Loucy (cell line): ENCODE measurements around the gene MRPS14.

Source experiments
- H2AFZ ChIP-seq: fragments of 200-600 bp; sonication (generic); 2 replicates; pipeline ENCODE4 v1.6.0; 2016; ENCODE audit warnings: antibody characterized with exemption, mild to moderate bottlenecking, low read length, moderate library complexity
- H3F3A ChIP-seq: fragments of 200-600 bp; 2 replicates; pipeline ENCODE4 v1.6.0; 2016; ENCODE audit warnings: antibody characterized with exemption, low read depth, mild to moderate bottlenecking
- H3K27me3 ChIP-seq: fragments of 200-600 bp; sonication (generic); 2 replicates; pipeline ENCODE4 v1.6.1; 2014; ENCODE audit warnings: low read length, mild to moderate bottlenecking; ENCODE audit not compliant: insufficient read depth, poor library complexity, severe bottlenecking
- H3K36me3 ChIP-seq: fragments of 200-600 bp; sonication (generic); 2 replicates; pipeline ENCODE4 v1.6.1; 2016; ENCODE audit warnings: low read length; ENCODE audit not compliant: insufficient read depth
- H3K4me1 ChIP-seq: fragments of 200-600 bp; sonication (generic); 2 replicates; pipeline ENCODE4 v1.5.1; 2014; ENCODE audit warnings: low read length, mild to moderate bottlenecking; ENCODE audit not compliant: insufficient read depth, poor library complexity, severe bottlenecking
- H3K4me2 ChIP-seq: fragments of 200-600 bp; sonication (generic); 2 replicates; pipeline ENCODE4 v1.6.0; 2014; ENCODE audit warnings: antibody characterized with exemption, low read length, low read depth, mild to moderate bottlenecking; ENCODE audit not compliant: poor library complexity, severe bottlenecking
- H3K4me3 ChIP-seq: fragments of 200-600 bp; sonication (generic); 2 replicates; pipeline ENCODE4 v1.5.1; 2014; ENCODE audit warnings: low read length, mild to moderate bottlenecking, mixed read lengths; ENCODE audit not compliant: poor library complexity, severe bottlenecking
- H3K79me2 ChIP-seq: fragments of 200-600 bp; sonication (generic); 2 replicates; pipeline ENCODE4 v1.6.1; 2014; ENCODE audit warnings: low read length; ENCODE audit not compliant: insufficient read depth
- H3K9ac ChIP-seq: fragments of 200-600 bp; sonication (generic); 2 replicates; pipeline ENCODE4 v1.6.0; 2014; ENCODE audit warnings: mild to moderate bottlenecking, low read depth, low read length, moderate library complexity; ENCODE audit not compliant: poor library complexity, severe bottlenecking
- H3K9me2 ChIP-seq: fragments of 200-600 bp; sonication (generic); replicated peaks from 2 replicates; pipeline ENCODE4 v1.6.1; 2016; ENCODE audit warnings: low read depth, low read length, mixed read lengths
- H3K9me3 ChIP-seq: fragments of 200-600 bp; sonication (generic); 2 replicates; pipeline ENCODE4 v1.6.1; 2014; ENCODE audit warnings: mild to moderate bottlenecking, antibody characterized with exemption, low read length, low read depth; ENCODE audit not compliant: insufficient read depth
- H4K20me1 ChIP-seq: fragments of 200-600 bp; sonication (generic); 2 replicates; pipeline ENCODE4 v1.6.0; 2014; ENCODE audit warnings: antibody characterized with exemption, low read length, mild to moderate bottlenecking; ENCODE audit not compliant: insufficient read depth, poor library complexity, severe bottlenecking
- EZH2phosphoT487 ChIP-seq: fragments of 200-600 bp; IDR thresholded peaks from 2 replicates; pipeline ENCODE4 v1.6.1; 2018; ENCODE audit warnings: antibody characterized with exemption, mild to moderate bottlenecking, moderate library complexity, borderline replicate concordance
- TF ChIP-seq, protein P1 (sequence below): fragments of 200-600 bp; sonication (generic); conservative IDR thresholded peaks from 2 replicates; pipeline ENCODE4 v1.5.1; 2014; ENCODE audit warnings: mild to moderate bottlenecking, antibody characterized with exemption, low read length

Gene MRPS14

DNA sequence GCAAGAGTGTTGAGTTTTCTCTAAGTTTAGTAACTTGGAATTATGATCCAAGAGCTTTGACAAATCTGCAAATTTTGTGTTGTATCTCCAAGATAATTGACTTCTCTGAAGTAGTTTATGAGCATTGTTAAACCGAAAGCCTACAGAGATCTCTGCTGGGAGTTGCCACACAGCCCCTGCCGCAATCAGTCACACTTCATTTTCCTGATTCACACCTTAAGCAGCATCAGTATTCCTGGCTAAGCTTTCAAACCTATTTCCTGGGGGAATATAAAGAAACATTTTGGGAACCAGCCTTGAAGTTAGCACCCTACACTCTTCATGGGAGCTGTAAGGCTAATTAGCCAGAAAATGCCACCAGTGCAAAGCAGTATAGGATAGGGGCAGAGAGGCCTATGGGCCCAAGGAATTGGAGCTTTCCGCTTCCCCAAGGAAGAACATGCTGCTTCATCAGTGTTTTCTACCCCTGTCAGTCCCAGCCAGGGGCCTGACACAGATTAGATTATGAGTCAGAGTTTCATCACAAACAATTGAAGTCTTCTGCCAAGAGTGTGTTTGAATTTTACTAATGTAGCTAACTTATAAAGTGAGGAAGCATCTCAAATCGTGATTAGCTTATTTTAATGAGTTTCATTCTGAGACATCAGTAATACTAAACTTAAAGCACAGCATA is 46.7 kb downstream of the MRPS14 start:
- Histone ChIP-seq H3K9me2 (no peaks in the 10 kb centered on the region), H2AFZ (no peak overlapping the region), H3K9me3 (no peaks in the 10 kb centered on the region), H3F3A (no peaks in the 10 kb centered on the region), H3K36me3 (peaks cover 4% of the 10 kb centered on the region; the same call in 1 of the 2 replicates), H3K9ac (no peak overlapping the region), H3K4me2 (no peak overlapping the region), H3K79me2 (no peaks in the 10 kb centered on the region), H3K27me3 (no peaks in the 10 kb centered on the region), H4K20me1 (no peaks in the 10 kb centered on the region), H3K4me3 (no peak overlapping the region), H3K4me1 (peaks cover 5% of the 10 kb centered on the region)
- TF ChIP-seq, protein P1, sequence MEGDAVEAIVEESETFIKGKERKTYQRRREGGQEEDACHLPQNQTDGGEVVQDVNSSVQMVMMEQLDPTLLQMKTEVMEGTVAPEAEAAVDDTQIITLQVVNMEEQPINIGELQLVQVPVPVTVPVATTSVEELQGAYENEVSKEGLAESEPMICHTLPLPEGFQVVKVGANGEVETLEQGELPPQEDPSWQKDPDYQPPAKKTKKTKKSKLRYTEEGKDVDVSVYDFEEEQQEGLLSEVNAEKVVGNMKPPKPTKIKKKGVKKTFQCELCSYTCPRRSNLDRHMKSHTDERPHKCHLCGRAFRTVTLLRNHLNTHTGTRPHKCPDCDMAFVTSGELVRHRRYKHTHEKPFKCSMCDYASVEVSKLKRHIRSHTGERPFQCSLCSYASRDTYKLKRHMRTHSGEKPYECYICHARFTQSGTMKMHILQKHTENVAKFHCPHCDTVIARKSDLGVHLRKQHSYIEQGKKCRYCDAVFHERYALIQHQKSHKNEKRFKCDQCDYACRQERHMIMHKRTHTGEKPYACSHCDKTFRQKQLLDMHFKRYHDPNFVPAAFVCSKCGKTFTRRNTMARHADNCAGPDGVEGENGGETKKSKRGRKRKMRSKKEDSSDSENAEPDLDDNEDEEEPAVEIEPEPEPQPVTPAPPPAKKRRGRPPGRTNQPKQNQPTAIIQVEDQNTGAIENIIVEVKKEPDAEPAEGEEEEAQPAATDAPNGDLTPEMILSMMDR, result no peak
- TF ChIP-seq EZH2phosphoT487, result no peak

DNA sequence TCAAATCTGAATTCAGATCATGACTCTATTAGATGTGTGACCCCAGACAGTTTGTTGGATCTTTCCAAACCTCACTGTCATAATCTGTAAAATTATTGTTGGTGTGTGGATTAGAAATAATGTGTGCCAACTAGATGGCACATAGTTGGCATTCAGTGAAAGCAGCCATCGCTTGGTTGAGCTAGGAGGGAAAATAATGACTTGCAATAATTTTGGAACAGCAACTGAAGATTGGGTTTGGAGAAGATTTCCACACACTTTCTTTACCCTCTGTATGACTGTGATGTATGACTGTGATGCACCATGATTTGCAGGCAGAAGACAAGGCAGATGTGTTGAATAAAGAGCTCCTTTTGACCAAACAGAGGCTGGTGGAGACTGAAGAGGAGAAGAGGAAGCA is 47.5 kb downstream of the MRPS14 start:
- no peak overlapping the region for H3K9ac ChIP-seq
- no peaks in the 10 kb centered on the region for H3K9me2 ChIP-seq
- no peak overlapping the region for H2AFZ ChIP-seq
- H3K4me3 ChIP-seq, result no peak overlapping the region
- no peaks in the 10 kb centered on the region for H3F3A ChIP-seq
- no peaks in the 10 kb centered on the region for H4K20me1 ChIP-seq
- no peaks in the 10 kb centered on the region for H3K9me3 ChIP-seq
- no peaks in the 10 kb centered on the region for H3K79me2 ChIP-seq
- H3K27me3 ChIP-seq, result no peaks in the 10 kb centered on the region
- peaks cover 4% of the 10 kb centered on the region; the same call in 1 of the 2 replicates for H3K36me3 ChIP-seq
- H3K4me2 ChIP-seq, result no peak overlapping the region
- peaks cover 9% of the 10 kb centered on the region for H3K4me1 ChIP-seq
- TF ChIP-seq, protein P1, result no peak
- no peak for TF ChIP-seq EZH2phosphoT487

DNA sequence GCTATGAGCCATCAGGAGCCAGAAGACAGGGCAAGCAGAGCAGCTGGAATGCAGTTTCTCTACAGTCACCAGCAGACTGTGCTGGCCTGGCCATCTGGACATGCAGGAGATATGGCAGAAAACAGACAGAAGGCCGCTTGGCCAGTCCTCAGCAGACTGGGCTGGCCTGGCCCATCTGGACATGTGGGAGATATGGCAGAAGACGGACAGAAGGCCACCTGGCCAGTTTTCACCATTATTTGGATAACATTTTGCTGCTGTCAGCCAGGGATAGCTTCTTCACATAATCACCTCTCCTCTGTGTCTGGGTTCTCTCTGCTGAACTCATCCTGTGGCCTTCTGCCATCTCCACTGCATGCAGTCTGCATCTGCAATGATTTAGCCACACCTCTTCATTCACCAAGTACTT is 48.5 kb downstream of the MRPS14 start:
- Histone ChIP-seq H3K36me3 (peaks cover 4% of the 10 kb centered on the region; the same call in 1 of the 2 replicates), H3K79me2 (no peaks in the 10 kb centered on the region), H3K9me3 (no peaks in the 10 kb centered on the region), H3K9ac (no peak overlapping the region), H4K20me1 (no peaks in the 10 kb centered on the region), H3K4me3 (no peak overlapping the region), H3K4me2 (no peak overlapping the region), H3F3A (no peaks in the 10 kb centered on the region), H2AFZ (no peak overlapping the region), H3K4me1 (peaks cover 18% of the 10 kb centered on the region), H3K9me2 (no peaks in the 10 kb centered on the region), H3K27me3 (no peaks in the 10 kb centered on the region)
- TF ChIP-seq, protein P1, result no peak
- TF ChIP-seq EZH2phosphoT487, result no peak
